GM21526 (cell line): ENCODE data around the gene GDPD5.

ENCODE experiments used
- ATAC-seq: cut with Tn5 transposase; IDR thresholded peaks from one replicate; pipeline ENCODE4 v1.9.1; 2021; ENCODE audit warnings: moderate library complexity; ENCODE audit not compliant: unreplicated experiment, low FRiP score

Gene GDPD5

GRCh38 chr11:75474878-75475766 lies 50.6 kb downstream of the GDPD5 start:
- ATAC-seq, result no peak

DNA sequence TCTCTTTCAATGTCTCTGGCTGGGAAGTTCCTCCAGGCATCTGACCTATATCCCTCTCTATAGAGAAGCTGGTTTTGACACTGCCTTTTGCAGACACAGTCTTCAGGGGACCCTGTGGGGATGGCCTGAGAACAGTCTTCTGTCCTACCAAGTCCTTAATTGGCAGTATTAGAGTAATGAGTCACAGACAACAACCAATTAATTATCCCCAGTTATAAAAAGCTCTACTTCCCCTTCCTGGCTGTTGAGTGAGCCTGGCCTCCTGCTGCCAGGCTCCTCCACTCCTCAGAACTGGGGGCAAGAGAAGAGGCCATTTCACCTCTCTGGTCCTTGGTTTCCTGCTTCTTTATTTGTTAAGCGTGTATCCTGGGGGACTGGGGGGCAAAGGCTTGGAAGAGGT lies 51.5 kb downstream of the GDPD5 start:
- no peak for ATAC-seq

DNA sequence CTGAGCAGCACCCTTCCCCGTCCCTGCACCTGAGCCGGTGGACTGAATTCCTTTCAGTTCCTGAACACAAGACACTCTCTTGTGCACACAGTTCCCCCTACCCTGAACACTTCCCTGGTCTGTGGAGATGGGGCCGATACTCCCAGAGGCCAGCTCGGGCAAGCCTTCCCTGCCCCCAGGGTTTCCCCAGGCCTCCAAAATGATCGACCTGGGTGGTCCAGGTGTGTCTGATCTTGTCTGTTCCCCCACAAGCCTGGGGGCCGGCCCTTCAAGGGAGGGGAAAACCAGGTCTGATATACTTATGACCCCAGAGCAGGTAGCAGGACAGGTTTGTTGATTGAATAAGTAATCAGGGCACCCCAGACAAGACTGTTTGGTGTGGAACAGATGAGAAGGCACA lies 52.1 kb downstream of the GDPD5 start:
- no peak for ATAC-seq

GRCh38 chr11:75472081-75472732 lies 53.5 kb downstream of the GDPD5 start:
- ATAC-seq, result no peak

GRCh38 chr11:75471176-75471973 lies 54.4 kb downstream of the GDPD5 start:
- ATAC-seq, result no peak

GRCh38 chr11:75470476-75471080 lies 55.2 kb downstream of the GDPD5 start:
- no peak for ATAC-seq

DNA sequence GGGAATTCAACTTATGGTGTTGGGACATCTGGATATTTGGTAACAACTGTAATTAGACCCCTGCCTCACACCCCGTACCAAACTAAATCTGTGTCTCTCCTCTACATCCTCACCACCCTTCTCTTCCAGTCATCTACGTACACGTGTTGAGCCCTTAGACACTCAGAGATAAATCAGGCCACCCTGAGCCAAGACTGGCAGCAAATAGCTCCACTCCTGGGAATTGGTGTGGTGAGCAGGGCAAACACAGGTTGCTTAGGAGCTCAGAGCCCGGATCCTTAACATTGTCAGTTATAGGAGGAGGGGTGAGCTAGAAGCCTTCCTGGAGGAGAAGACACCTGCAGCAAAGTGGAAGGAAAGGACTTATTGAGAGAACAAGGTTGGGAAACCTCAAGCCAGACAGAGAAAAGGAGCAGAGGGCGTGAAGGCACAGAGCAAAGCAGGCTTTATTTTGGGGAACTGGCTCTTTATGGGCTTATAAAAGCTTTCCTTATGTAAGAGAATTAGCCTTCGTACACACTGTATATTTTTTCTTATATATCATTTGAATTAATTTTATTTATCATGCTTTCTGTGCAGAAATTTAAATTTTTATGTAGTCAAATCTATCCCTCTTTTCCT lies 55.8 kb downstream of the GDPD5 start:
- no peak for ATAC-seq

DNA sequence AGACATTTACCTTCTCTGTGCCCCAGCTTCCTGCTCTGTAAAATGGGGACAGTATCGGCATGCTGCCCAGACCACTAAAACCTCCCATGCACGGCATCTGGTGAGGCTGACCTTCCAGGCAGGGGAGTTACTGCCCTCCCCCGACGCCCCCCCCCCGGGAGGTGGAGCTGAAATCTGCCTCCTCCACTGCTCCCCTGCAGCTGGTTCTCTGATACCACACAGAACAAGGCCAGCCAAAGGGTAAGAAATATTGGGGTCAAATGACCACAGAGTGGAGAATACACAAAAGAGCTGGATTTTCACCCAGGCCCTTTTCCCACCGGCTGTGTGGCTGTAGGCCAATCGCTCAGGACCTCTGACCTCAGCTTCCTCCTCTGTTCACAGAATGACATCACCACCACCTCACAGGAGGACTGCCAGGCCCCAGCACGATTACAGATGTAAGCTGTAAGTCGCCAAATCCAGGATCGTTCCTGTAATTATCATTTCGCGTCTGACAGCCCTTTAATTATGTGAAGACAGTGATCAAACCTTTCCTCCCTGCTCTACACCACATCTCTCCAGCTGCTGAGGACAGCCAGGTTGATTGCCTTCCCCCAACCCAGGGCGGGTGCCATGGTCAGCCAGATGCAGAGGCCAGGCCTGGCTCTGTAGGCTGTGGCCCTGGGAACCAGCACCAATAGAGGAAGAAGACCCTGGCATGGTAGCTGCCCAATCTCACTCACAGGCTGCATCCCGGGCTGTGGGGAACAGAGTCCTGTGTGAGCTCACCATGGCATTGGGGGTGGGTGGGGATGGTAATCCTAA lies 57.0 kb downstream of the GDPD5 start:
- ATAC-seq, result no peak

DNA sequence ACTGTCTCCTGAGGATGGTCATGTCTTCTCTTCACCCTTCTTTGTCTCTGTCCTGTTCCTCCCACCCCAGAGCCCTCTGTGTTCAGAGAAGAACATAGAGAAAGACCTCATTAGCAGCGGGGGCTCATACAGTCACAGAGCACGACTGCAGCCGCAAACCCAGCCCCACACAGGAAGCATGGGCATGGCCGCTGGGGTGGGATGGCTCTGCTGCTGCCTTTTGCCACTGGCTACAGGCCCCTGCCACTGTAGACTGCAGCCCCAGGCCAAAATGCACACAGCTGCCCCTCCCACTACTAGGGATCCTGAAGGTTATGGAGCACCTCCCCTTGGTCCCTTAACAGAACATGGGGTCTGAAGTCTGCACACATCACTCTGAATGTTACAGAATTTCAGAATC lies 57.9 kb downstream of the GDPD5 start:
- ATAC-seq, result no peak

DNA sequence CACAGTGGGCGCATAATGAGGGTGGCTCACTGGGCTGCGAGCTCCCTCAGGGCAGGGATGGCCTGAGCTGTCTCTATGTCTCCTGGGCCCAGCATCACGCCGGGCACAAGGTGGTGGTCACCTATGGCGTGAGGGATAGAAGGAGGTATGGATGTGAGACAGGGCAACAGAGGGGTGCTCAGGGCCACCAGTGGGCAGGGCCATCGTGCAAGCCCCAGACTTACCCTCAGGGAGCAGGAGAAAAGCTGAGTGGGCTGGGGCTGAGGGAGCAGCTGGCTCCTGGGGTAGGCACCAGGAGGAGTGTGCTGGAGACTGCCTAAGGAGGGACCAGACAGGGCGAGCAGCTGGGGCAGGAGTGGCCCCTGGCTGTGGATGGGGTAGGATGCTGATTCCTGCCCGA lies 58.4 kb downstream of the GDPD5 start:
- ATAC-seq, result no peak

GRCh38 chr11:75465701-75466531 lies 59.8 kb downstream of the GDPD5 start:
- no peak for ATAC-seq

DNA sequence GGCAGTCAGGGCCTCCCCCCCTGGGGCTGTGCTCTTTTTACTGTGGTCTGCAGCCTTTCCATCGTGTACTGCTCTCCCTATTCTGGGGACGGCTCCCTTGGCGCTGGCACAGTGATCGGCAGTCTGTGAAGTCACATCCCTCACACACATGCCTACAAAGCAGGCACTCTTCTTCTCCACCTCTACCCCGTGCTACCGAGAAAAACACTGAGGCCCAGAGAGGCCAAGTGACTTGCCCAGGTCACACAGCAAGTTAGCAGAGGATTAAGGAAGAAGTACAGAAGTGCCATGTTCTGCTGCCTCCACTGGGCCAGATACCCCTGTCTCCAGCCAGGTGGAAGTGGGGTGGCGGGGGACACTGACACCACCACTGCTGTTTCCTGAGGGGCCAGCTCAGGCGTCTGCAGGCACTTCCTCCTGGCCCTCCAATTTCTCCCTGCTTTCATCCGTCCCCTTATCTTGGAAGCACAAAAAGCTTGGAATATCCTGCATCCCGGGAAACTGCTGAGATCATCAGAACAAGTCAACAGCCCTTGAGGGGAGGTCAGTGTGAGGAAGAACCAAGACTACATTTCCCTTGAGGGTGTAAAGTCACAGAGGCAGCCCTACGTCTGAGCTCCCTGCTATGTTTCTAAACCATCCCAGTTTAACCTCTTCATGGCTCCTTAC lies 62.5 kb downstream of the GDPD5 start:
- ATAC-seq, result no peak

- ATAC-seq, result no peak
Observed at GRCh38 chr11:75462117-75462653, 63.6 kb downstream of the GDPD5 start.

DNA sequence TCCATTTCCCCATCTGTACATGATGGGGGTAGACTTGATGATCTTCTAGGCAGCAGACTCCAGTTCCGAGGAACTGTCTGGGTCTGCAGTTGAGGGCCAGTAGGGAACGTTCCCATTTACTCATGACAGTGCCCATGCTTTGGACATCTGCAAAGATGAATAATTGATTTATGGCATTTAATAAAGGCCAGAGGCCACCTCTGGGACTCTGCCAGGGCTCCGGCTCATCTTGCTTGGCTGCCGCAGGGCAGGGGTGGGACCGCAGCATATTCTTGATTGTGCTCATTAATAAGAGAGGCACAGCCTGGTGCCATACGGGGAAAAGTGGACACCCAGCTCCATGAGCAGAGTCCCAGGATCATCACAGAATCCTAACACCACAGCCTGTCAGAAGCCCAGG lies 64.6 kb downstream of the GDPD5 start:
- ATAC-seq, result no peak

- ATAC-seq, result no peak
Observed at GRCh38 chr11:75456596-75457183, 69.1 kb downstream of the GDPD5 start.

GRCh38 chr11:75454987-75455386 lies 70.8 kb downstream of the GDPD5 start:
- ATAC-seq, result no peak

DNA sequence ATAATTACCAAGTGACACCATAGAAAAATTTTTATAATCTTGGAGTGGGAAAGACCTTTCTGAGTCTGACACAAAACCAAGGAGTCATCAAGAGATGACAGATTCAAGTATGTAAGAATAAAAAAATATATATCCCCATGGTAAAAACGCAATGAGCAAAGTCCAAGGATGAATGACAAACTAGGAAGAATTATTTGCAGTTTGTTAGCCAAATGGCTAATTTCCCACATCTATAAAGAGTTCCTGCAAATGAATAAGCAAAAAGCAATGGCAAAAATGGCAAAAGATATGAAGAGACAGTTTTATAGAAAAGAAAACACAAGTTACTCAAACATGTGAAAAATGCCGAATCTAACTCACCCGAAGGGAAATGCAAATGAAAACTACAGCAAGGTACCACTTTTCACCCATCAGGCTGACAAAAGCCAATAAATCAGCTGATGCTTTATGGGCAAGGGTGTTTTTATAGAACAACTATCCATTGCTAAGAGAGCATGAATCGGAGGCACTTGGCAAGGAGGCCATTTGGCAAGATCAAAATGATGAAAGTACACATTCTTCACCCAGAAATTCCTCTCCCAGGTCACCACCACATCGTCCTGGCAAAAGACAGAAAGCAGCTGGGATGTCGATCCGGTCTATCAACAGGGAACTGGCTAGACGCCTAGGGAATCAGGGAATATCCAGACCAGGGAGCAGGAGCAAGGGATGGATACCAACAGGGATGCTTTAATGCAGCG lies 71.7 kb downstream of the GDPD5 start:
- no peak for ATAC-seq
